ENCODE data around the gene HHIPL2.
"Not testable (repeated sequence)": the region's sequence is repeated elsewhere in the genome, so short reads cannot be mapped to it uniquely, and the experiment has no call there.

The HHIPL2 gene

DNA sequence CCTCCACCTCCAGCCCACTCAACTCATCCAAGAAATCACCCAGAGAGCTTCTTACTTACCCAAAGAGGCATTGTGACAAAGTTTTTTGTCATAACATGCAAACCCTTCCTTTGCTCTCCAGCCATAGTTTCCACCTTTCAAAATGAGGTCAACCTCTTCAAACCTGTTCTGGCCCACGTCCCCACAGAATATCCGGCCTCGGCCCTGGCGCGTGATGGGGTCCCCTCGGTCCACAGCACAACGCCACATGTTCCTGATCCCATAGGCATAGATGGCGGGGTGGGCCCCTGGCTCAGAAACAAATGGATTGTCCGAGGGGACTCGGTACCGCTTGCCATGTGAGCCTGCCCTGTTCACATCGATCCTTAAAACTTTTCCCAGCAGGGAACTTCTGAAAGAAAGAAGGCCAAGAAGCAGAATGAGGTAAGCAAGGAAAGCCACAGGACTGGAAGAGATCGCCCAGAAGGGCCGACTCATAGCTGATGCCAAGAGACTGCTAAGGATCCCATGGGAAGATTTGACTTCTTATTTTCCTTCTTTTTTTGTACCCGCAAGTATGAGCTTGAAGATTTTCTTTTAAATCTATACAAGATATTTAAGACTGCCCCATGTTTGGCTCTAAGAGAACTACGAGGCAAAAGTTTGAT is 7.8 kb downstream of the HHIPL2 start:
- no peak for DNase-seq (ENCODE audit: low read depth)

DNA sequence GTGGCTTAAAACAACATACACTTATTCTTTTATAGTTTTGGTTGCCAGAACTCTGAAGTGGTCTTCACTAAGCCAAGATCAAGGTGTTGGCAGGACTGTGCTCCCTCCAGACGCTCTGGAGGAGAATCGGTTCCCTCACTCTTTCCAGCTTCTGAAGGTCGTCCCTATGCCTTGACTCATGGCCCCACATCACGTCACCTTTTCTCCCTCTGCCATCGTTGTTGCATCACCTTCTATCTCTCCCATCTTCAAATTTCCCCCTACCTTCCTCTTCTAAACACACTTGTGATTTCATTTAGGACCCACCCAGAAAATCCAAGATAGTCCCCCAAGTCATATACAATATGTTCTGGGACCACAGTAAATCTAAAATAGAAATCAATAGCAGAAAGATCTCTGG is 12.4 kb downstream of the HHIPL2 start:
- DNase-seq (ENCODE audit: low read depth) = no peak

DNA sequence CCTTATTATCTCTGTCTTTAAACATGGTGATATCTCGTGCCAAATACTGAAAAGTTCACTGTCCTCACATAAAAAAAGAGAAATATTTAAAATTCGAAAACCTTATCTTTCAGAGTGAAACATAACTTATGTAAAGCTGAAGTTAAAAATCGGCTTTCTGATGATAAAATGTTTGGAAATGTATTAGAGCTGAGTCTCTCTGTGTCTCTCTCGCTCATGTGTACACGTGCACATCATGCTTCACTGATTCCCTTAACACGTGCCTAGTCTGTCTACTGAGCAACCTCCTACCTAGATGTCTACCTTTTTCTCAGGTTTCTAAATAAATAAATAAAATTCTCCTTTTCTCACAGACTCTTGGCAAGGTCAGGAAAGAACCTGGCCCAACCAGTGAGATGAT is 17.1 kb downstream of the HHIPL2 start:
- DNase-seq (ENCODE audit: low read depth) = no peak

DNA sequence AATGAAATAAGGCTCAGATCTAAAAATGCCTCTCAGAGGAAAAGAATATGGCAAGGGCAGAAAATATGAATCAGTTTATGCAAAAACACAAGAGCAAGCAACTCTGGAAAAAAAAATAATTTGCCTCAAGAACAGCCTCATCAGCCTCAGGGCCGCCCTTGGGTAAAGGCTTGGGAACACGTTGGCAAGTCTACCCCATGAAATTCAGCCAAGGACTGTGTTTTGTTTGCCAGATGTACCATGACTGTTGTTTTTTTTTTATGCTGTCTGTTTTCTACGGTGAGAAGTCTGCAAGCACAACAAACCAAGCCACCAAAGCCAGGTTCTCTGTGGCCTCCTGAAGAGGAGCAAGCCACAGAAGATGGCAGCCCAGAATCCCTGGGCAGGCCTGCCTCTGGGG is 18.0 kb downstream of the HHIPL2 start:
- peak; percentile 50 for DNase-seq (ENCODE audit: low read depth)

DNA sequence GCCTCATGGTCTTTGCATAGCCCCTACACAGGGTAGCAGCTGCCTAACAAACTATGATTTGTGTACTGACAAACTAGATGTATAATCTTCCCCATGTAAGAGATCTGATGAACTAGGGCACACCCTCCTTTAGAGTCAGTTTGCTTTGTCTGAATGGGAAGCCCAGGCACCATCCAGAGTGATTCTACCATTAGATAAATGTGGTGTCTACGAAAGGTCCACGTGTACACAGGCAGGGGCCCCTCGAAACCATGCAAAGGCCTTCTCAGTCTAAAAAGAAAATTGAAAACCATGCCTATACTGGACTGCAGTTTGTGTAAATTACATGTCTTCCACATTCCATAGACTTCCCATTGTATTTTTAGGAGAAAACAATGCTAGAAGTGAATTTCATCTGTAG is 18.7 kb downstream of the HHIPL2 start:
- DNase-seq (ENCODE audit: low read depth) = no peak

DNA sequence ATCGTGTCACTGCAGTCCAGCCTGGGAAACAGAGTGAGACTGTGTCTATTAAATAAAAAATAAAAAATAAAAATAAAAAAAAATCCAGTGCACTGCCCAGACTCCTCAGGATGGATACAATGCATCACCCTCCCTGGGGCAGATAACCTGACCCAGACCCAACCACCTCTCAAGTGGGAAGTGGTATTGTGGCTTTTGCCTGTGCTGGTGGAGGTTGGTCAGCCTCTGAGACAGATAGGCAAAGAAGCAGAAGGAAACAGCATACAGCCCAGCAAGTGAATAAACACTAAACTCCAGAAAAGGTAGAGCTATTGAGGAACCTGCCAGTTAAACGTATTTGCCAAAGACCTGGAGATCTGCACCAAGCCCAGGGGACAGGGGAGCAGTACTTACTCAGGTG is 22.0 kb downstream of the HHIPL2 start:
- no peak for DNase-seq (ENCODE audit: low read depth)

DNA sequence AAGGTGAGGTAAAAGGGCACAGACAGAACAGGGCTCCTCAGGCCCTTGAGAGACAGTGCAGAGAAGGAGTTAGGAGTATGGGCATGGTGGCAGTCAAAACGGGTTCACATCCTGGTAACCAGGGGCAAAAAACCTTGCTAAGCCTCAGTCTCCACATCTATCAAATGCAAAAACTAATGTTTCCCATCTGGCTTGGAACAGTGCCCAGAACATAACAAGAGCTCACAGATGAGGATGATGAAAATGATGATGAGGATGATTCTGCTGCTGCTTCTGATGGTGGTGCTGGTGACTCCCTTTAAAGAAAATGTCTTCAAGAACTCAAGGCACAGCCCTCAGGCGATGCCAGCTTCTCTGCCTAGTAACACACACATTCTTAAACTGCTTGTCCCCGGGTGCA is 24.1 kb downstream of the HHIPL2 start:
- DNase-seq (ENCODE audit: low read depth) = peak; percentile 40

DNA sequence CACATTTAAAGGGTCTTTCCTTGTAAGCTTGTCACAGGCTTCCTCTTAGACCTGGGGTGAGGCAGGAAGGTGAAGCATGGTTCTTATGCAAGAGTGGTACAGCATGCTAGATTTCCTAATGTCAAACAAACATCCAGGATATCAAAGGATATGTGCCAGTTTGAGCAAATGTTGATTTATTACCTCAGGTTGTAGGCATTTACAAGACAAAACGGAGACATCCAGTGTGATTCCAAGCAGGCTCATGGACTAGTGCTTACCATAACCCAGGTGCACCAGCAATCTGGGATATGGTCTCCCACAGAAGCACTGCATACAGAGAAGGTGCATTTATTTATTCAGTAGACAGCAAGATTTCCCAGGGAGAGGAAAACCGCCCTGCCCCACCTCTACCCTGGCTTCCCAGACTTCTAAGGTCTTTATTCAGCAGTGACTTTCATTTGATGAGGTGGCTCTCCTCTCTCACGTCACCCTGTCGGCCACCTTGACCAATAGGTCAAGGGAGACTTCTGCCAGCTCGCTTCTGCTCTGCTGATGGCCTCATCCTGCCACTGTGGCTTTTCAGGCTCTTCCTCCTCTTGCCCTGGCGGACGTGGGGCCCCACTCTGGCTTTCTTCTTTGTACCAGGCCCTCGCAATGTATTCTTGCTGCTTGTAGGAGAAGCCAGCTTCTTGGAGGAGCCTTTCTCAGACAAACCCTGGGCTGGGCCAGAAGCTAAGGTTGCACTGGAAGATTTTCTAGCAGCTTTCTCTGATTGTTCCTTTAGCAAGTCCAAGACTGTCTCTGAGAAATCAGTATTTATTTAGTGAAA is 25.6 kb downstream of the HHIPL2 start:
- no peak for DNase-seq (ENCODE audit: low read depth)

DNA sequence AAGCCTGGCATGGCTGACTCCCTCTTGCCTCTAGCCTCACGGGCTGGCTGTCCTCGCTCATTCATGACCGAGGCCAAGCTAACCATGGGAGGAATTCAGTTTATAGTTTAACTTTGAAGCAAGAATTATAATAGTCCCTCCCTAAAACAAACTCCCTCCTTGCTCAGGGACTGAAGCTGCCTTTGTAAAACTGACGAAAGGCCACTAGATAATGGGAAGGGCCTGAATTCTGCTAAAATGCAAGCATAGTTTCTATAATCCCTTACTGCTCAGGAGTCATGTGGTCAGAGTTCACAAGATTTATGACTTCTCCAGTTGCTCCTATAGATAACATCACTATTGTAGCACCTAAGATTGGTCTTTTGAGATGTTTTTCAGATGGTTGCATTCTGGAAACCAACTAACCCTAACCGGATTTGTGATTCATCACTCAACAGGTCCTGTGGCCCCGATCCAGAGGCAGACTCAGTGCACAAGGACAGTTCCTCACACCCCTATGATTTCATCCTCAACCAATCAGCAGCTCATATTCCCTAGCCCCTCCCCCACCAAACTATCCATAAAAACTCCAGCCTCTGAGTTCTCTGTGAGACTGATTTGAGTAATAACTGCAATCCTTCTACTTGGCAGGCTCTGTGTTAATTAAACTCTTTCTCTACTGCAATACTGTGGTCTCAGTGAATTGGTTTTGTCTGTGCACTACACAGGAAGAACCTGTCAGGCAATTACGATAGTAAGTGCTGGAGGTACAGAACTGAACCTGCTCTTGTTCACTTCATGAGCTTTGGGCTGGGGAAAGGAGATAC is 26.4 kb downstream of the HHIPL2 start:
- DNase-seq (ENCODE audit: low read depth) = no peak

DNA sequence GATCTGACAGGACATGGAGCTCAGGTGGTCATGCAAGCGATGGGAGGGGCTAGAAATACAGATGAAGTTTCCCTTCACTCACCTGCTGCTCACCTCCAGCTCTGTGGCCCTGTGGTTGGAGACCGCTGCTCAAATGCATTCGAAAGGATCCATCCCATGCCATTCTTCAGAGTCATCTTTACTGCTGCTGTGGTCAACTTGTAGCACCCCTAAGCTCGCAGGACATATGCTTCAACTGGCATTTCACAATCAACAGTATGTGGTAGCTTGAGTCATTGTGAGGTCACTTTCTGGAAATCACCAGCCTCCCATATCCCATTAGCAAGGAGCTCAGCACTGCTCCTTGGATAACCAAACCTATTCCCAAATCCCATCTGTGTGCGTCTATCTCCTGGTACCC is 58.4 kb downstream of the HHIPL2 start:
- DNase-seq (ENCODE audit: low read depth) = peak; percentile 80

DNA sequence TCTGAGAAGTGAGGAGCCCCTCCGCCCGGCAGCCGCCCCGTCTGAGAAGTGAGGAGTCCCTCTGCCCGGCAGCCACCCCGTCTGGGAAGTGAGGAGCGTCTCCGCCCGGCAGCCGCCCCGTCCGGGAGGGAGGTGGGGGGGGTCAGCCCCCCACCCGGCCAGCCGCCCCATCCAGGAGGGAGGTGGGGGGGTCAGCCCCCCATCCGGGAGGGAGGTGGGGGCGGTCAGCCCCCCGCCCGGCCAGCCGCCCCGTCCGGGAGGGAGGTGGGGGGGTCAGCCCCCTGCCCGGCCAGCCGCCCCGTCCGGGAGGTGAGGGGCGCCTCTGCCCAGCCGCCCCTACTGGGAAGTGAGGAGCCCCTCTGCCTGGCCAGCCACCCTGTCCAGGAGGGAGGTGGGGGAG is 60.1 kb downstream of the HHIPL2 start:
- not testable (repeated sequence) for DNase-seq (ENCODE audit: low read depth)

DNA sequence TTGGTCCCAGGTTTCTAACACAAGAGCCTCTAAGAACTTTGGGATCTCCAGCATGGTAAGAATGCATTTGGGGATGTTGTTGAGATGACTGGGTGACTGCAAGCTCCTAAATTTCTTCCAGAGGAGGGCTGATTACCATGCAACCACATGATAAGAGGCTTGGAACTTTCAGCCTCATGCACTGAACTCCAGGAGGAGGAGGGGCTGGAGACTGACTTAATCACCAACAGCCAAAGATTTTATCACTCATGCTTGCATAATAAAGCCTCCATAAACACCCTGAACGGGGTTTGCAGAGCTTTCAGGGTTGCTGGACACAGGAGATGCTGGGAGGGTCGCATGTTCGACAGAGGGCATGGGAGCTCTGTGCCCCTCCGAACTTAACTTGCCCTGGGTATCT is 63.9 kb downstream of the HHIPL2 start:
- DNase-seq (ENCODE audit: low read depth) = peak; percentile 11

DNA sequence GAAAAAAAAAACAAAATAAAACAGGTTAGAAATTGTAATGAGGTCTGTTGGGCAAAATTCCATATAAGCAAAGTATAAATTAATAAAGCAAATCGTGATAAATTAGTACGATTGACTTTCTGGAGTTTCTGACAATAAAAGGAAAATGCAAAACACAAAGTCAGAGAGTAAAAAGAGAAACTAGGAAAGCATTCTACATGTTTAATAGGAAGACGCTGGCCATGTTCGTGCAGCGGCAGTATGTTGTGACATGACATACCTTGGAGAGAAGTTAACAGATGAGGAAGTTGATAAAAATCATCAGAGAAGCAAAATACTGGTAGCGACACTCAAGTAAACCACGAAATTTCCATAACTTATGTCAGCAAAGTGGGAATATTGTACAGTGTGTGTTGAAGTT is 68.3 kb downstream of the HHIPL2 start:
- DNase-seq (ENCODE audit: low read depth) = not testable (repeated sequence)

DNA sequence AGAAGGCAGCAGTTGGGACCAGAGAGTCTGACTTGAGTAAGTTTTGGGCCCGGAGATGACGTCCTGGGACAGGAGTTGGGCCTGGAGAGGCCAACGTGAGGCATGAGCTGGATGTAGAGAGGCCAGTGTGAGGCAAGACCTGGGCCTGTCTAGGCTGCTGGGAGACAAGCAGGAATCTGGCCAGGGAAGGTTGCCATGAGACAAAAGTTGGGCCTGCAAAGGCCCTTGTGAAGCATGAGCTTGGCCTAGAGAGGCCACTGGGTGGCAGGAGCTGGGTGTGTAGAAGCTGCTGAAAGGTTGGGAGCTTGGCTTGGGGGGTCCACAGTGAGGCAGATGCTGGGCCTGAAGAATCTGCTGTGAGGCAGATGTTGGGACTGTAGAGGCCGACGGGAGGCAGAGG is 71.5 kb downstream of the HHIPL2 start:
- DNase-seq (ENCODE audit: low read depth) = peak; percentile 44

DNA sequence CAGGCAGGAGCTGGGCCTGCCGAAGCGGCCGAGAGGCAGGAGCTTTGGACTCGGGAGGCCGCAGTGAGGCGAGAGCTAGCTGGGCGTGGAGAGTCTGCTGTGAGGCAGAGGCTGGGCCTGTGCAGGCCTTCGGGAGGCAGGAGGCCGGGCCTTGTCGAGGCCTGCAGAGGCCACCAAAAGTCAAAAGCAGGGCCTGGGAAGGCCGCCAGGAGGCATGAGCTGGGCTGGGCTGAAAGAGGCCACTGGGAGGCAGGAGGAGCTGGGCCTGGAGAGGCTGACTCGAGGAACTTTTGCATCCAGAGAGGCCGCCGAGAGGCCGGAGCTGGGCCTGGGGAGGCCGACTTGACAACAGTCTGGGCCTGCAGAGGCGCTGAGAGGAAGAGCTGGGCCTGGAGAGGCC is 74.2 kb downstream of the HHIPL2 start:
- DNase-seq (ENCODE audit: low read depth) = not testable (repeated sequence)

DNA sequence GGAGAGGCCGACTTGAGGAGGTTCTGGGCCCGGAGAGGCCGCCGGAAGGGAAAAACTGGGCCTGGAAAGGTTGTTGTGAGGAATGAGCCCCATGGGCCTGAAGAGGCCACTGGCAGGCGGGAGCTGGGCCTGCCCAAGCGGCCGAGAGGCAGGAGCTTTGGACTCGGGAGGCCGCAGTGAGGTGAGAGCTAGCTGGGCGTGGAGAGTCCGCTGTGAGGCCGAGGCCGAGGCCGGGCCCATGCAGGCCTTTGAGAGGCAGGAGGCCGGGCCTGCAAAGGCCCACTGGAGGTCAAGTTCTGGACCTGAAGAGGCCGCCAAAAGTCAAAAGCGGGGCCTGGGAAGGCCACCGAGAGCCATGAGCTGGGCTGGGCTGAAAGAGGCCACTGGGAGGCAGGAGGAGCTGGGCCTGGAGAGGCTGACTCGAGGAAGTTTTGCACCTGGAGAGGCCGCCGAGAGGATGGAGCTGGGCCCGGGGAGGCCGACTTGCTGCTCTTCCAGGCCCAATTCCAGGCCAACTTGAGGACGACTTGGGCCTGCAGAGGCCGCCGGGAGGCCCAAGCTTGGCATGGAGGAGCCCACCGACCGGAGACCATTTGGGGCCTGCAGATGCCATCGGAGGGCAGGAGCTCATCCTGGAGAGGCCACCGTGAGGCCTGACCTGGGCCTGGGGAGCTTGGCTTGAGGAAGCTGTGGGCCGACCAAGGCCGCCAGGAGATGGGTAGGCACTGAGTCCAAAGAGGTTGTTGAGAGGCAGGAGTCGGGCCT is 74.9 kb downstream of the HHIPL2 start:
- DNase-seq (ENCODE audit: low read depth) = not testable (repeated sequence)
